ENCODE measurements around the gene ANO7.

GRCh38 chr2:241146286-241146685, 42.2 kb upstream of the ANO7 start:
- TF ChIP-seq POLR2A (IDR thresholded peaks at IDR 0.05; ENCODE audit: low read depth), result no peak
- no peak for TF ChIP-seq EP300 (IDR thresholded peaks at IDR 0.05)
- no peak for TF ChIP-seq CTCF (IDR thresholded peaks at IDR 0.05)
- TF ChIP-seq POLR2AphosphoS5 (IDR thresholded peaks at IDR 0.05), result no peak

Data from esophagus muscularis mucosa (tissue), 4 donors.